Upper lobe of right lung (tissue), 1 donor: ENCODE data around the gene CDCA7L. TPM values are rescaled to one million over a fixed set of nuclear protein-coding genes. Genes with fewer than 3 reads are reported as not detected.

Experiments
- ATAC-seq: fragments of 200-7000 bp; cut with Tn5 transposase; one replicate; pipeline ENCODE4 v1.9.1; 2020; ENCODE audit warnings: mild to moderate bottlenecking, moderate library complexity
- DNase-seq: peaks from one replicate; pipeline ENCODE4 v3.0.0-alpha.2; 2020
- H3K27ac ChIP-seq: fragments of 200-600 bp; one replicate; pipeline ENCODE4 v1.8.0; 2022
- H3K27me3 ChIP-seq: fragments of 200-600 bp; one replicate; pipeline ENCODE4 v1.8.0; 2022; ENCODE audit warnings: mild to moderate bottlenecking
- H3K36me3 ChIP-seq: fragments of 200-600 bp; one replicate; pipeline ENCODE4 v1.8.0; 2022
- H3K4me1 ChIP-seq: fragments of 200-600 bp; one replicate; pipeline ENCODE4 v1.8.0; 2022
- H3K4me3 ChIP-seq: fragments of 200-600 bp; one replicate; pipeline ENCODE4 v1.8.0; 2022; ENCODE audit warnings: mild to moderate bottlenecking
- H3K9me3 ChIP-seq: fragments of 200-600 bp; one replicate; pipeline ENCODE4 v1.8.0; 2022
- CTCF ChIP-seq: fragments of 200-600 bp; IDR thresholded peaks from one replicate; pipeline ENCODE4 v1.8.0; 2022; ENCODE audit warnings: antibody characterized with exemption
- intact Hi-C: fragments of 100-400 bp; cut with DNase I; formaldehyde crosslinking; loops from one replicate; pipeline ENCODE4 v1.11.0; 2022
- total RNA-seq: library from RNA; stranded (reverse); fragmentation: NEBNext Ultra II Directional; extraction: Animal tissue kit (Norgen Biotek cat#: 25700); gene quantifications from one replicate; pipeline ENCODE4 v1.2.1, GENCODE V29; 2021
- donor health status: DM: no; HTN: yes; CAD: no; lungs with severe emphysema.

The CDCA7L gene
- total RNA-seq, 1 donor from 2014 or later = 41.2 TPM

GRCh38 chr7:21915140-21915539 is 30.6 kb downstream of the CDCA7L start:
- H3K4me3 ChIP-seq = no peak overlapping the region
- no peak for TF ChIP-seq CTCF
- no peak overlapping the region for H3K27ac ChIP-seq
- H3K4me1 ChIP-seq = no peaks in the 10 kb centered on the region
- no peaks in the 10 kb centered on the region for H3K27me3 ChIP-seq
- H3K9me3 ChIP-seq = no peaks in the 10 kb centered on the region
- no peak for DNase-seq
- no peak for ATAC-seq
- peaks cover 10% of the 10 kb centered on the region for H3K36me3 ChIP-seq
- intact Hi-C loops = no loop called here

- Histone ChIP-seq H3K4me1 (no peaks in the 10 kb centered on the region), H3K27ac (no peak overlapping the region), H3K36me3 (peaks cover 10% of the 10 kb centered on the region), H3K4me3 (no peak overlapping the region), H3K27me3 (no peaks in the 10 kb centered on the region), H3K9me3 (no peaks in the 10 kb centered on the region)
- no peak for ATAC-seq
- no peak for TF ChIP-seq CTCF
- DNase-seq = no peak
- intact Hi-C loops = no loop called here
Measured at GRCh38 chr7:21914671-21915070, 31.0 kb downstream of the CDCA7L start.

- ATAC-seq (no peak), DNase-seq (no peak)
- Histone ChIP-seq H3K27ac (no peak overlapping the region), H3K4me1 (no peaks in the 10 kb centered on the region), H3K4me3 (no peak overlapping the region), H3K9me3 (no peaks in the 10 kb centered on the region), H3K36me3 (peaks cover 10% of the 10 kb centered on the region), H3K27me3 (no peaks in the 10 kb centered on the region)
- intact Hi-C loops = no loop called here
- TF ChIP-seq CTCF = no peak
Measured at GRCh38 chr7:21912931-21913780, 32.5 kb downstream of the CDCA7L start.

GRCh38 chr7:21912305-21912704 is 33.4 kb downstream of the CDCA7L start:
- TF ChIP-seq CTCF = no peak
- DNase-seq (no peak), ATAC-seq (no peak)
- Histone ChIP-seq H3K4me1 (no peaks in the 10 kb centered on the region), H3K27me3 (no peaks in the 10 kb centered on the region), H3K9me3 (no peaks in the 10 kb centered on the region), H3K27ac (no peak overlapping the region), H3K4me3 (no peak overlapping the region), H3K36me3 (peaks cover 16% of the 10 kb centered on the region)
- intact Hi-C loops = no loop called here

GRCh38 chr7:21911341-21911875 is 34.3 kb downstream of the CDCA7L start:
- H3K36me3 ChIP-seq = peaks cover 24% of the 10 kb centered on the region
- no peaks in the 10 kb centered on the region for H3K4me1 ChIP-seq
- no peaks in the 10 kb centered on the region for H3K9me3 ChIP-seq
- DNase-seq (no peak), ATAC-seq (no peak)
- no peak overlapping the region for H3K4me3 ChIP-seq
- H3K27ac ChIP-seq = no peak overlapping the region
- no peak for TF ChIP-seq CTCF
- H3K27me3 ChIP-seq = no peaks in the 10 kb centered on the region
- intact Hi-C loops = no loop called here
